Stimulated activated CD4-positive, alpha-beta T cell treated with anti-CD3 and anti-CD28 coated beads, Interleukin-12 subunit alpha, Interleukin-12 subunit beta, amount 100 ng/mL, for 4 hours (primary cell): ENCODE results near the gene MGAT4C.
"Not testable (repeated sequence)": the region's sequence is repeated elsewhere in the genome, so short reads cannot be mapped to it uniquely, and the experiment has no call there.

Experiments used
- DNase-seq: peaks from one replicate; pipeline ENCODE4 v3.0.0-alpha.2; 2020

The MGAT4C gene

GRCh38 chr12:86122846-86123468 lies 133.2 kb downstream of the MGAT4C start:
- no peak for DNase-seq

DNA sequence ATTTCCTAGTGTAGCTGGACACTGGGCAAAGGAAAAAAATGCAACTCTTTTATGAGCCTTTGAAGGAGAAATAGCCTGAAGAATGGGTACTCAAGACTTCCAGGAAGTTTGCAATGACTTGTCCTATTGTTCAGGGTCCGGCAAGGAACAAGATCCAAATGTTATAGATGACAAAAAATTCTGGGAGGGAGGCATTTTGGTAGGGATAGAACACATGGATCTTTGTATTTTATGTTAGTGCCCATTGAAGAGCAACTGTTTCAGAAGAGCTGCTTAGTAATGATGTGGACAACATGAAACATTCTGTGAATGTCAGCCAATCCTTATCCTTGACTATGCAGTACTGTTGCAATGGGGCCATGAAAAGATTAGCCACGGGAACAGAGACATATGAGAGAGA lies 138.0 kb downstream of the MGAT4C start:
- DNase-seq = no peak

DNA sequence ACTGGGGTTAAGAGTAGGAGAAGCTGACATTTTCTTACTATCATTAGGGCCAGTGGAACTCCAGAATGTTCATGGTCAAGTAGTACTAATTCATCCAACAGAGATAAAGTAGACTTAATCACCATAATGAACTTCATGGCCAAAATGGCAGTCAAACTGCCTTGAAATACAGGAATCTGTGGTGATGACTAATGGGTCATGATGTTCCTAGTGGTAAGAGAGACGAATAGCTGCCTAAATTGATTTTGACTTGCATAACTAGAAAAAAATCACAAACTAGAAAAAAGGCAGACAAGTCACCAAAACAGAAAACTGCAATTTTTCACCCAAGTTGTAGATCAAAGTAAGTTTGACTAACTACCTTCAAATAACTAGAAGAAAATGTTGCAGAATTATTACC lies 138.5 kb downstream of the MGAT4C start:
- no peak for DNase-seq

DNA sequence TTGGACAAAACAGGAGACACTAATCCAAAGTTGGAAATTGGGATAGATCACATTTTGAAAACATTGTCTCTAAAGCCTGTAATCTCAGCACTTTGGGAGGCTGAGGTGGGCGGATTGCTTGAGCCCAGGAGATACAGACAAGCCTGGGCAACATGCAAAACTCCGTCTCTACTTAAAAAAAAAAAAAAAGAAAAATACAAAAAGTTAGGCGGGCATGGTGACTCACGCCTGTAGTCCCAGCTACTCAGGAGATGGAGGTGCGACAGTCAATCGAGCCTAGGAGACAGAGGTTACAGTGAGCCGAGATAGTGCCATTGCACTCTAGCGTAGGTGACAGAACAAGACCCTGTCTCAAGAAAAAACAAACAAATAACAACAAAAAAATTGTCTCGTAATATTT lies 152.1 kb downstream of the MGAT4C start:
- no peak for DNase-seq

DNA sequence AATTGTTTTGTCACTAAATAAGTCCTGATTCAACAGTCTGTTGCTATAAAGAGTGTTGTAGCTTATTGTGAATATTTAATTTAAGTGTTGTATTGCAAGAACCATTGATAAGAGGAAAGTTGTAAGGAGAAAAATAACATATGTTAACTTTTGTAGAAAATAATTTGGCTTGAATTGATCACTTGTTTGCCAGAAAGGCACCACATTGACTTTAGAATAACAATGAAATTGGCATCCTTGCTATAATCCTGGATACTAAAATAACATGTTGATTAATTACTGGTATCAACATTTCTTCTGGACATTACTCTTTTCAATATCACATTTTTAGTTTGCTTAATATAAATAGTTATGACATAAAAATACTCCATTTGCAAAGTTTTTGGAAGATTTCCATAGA lies 159.0 kb downstream of the MGAT4C start:
- DNase-seq = no peak

GRCh38 chr12:86091681-86092080 lies 164.5 kb downstream of the MGAT4C start:
- no peak for DNase-seq

DNA sequence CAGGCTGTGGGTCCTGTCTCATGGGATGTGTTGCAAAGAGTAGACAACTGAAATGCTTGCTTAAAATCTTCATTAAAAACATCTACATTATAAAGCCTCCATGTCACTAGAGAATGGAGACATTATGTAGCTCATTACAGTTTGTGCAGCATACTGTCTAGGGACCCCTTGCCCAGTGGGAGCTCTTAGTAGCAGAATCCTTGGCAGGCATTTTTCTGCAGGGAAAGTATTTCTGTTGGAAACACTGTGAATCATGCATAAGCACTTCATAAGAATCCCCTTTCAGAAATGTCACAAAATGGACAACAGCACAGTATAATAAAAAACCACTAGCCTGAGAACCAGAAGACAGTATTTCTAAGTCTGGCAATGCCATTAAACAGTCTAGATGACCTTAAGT lies 174.3 kb downstream of the MGAT4C start:
- DNase-seq = no peak

DNA sequence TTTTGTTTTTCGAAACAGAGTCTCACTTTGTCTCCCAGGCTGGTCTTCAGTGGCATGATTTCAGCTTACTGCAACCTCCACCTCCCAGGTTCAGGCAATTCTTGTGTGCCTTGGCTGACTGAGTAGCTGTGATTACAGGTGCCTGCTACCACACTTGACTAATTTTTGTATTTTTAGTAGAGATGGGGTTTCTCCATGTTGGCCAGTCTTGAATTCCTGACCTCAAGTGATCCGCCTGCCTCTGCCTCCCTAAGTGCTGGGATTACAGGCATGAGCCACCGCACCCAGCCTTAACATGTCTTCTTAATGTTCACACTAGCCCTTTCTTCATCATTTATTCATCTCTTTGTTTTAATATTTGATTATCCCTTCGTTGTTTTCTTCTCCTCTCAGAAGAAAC lies 197.1 kb downstream of the MGAT4C start:
- DNase-seq = not testable (repeated sequence)

DNA sequence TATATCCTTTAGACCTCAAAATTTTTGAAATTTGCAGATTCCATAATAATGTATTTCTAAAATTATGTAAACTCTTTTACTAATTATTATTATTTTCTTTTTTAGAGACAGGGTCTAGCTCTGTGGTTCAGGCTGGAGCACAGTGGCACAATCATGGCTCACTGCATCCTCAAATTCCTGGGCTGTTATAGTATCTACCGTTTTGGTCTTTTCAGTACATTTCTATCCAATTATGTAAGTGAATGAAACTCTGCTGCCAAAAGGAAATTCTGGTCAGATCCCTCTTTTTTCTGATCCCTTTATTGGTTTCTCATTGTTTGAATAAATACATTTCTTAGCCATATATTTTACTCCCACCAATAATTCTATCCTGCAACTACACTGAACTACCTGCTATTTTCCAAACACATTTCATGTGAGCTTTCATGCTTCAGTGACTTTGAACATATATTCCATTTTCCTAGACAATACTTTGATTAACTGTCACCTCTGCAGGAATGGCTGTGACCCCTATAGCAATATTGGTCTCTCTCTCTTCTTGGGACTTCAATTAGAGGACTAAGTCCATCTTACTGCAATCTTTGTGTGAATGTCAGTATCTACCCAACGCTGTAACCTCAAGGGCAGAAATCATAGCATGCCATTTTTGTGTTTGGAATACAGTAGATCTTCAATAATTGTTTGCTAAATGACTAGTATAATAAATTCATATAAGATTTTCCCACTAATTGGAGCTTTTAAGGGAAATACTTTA lies 198.9 kb downstream of the MGAT4C start:
- DNase-seq = no peak

GRCh38 chr12:86052921-86053320 lies 203.3 kb downstream of the MGAT4C start:
- DNase-seq = no peak

DNA sequence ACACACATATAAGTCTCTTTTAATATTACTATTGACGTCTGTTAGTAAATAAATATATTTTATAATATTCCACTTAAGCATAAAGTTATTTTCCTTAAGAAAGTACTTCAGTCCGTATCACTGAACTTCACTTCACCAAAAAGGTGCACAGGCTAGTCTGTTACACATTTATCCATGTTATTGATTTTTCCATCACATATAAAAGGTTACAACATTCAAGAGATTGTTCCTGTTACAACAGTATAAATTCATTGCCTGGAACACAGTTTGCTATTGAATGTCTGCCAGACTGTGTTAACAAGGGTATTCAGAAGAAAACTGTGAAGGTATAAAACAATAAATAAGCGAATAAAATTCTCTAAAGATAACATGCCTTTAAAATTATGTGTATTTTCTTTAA lies 206.2 kb downstream of the MGAT4C start:
- no peak for DNase-seq

DNA sequence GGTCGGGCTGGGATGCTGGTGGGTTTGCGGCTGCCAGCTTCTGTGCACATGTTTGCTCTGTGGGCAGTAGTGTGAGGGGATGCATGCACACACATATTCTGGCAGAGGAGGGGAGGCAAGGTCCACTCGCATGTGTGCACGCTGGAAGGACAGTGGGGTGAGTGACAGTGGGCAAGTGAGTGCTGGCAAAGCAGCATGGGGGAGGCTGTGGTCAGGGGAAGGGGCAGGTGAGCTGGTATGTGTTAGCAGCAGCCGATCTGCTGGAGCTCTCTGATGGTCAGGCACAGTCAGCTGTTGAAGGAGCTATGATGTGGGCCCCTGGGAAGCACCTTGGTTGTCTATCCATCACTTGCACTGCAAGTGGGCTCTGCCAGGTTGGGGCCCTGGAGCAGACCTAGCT lies 211.8 kb downstream of the MGAT4C start:
- no peak for DNase-seq

DNA sequence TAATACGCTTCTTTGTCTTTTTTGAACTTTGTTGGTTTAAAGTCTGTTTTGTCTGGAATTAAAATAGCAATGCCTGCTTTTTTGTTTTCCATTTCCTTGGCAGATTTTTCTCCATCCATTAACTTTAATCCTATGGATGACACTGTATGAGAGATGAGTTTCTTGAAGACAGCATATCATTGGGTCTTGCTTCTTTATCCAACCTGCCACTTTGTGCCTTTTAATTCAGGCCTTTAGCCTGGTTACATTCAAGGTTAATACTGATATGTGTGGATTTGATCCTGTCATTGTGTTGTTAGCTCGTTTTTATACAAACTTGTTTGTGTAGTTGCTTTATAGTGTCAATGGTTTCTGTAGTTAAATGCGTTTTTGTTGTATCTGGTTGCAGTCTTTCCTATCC lies 214.1 kb downstream of the MGAT4C start:
- no peak for DNase-seq

DNA sequence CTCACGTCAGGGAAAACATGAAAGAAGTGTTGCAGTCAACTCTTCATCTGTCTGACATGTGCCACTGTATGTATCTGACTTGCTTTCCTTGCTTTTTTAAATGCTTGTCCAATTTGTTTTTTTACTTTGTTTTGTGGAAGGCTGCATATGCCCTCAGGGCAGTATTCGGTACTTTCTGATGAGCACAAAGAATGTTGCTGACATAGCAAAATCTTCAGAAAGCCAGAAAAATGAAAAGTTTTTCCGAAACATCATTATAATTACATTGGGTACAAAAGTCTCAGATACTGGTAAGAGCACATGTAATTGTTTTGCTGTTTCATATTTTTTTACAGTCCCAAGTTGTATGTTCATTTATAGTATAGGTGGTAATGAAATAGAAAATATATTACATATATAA lies 237.8 kb downstream of the MGAT4C start:
- no peak for DNase-seq

GRCh38 chr12:86015026-86015425 lies 241.2 kb downstream of the MGAT4C start:
- DNase-seq = no peak

- no peak for DNase-seq
These were observed 249.5 kb downstream of the MGAT4C start for GRCh38 chr12:86006727-86007126.

GRCh38 chr12:85998074-85998473 lies 258.1 kb downstream of the MGAT4C start:
- no peak for DNase-seq

GRCh38 chr12:85996280-85996679 lies 259.9 kb downstream of the MGAT4C start:
- no peak for DNase-seq

DNA sequence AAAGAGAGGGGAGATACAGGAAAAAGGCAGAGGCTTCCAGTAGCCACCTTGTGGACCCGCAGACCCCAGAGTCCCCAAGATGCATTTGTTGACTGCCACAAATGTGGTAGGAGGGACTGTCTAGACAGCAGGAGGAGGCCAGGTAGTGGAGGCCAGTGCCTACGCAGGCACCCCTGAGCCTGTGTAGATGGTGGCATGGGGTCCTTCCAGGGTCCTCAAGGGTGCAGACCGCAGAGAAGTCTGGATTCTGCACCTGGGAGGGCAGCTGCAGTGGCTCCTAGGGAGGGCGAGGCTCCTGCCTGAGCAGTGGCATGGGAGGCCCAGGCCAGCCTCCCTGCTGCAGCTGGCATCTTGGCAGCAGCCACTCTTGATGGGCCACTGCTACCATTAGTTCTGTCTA lies 262.4 kb downstream of the MGAT4C start:
- no peak for DNase-seq

- no peak for DNase-seq
These were observed 270.2 kb downstream of the MGAT4C start for GRCh38 chr12:85985996-85986395.

- DNase-seq = no peak
These were observed 272.6 kb downstream of the MGAT4C start for GRCh38 chr12:85983601-85984000.

- no peak for DNase-seq
These were observed 276.6 kb downstream of the MGAT4C start for GRCh38 chr12:85979641-85980040.

DNA sequence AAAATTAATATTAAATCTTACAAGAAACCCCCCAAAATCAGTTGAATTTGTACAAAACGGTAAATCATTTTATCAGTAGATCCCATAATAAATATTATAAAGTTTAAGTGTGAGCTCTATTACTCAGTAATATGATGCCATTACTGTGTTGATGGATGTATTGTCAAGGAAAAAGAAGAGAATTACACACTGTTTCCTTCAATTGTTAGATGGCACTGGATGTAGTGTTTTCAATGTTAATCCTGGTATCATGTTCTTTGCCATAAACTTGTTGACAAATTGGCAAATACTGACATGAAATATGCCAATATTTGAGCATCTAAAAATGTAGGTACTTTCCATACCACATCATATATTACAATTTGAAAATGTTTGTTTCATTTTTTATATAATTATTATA lies 280.5 kb downstream of the MGAT4C start:
- DNase-seq = no peak

GRCh38 chr12:85971800-85972199 lies 284.4 kb downstream of the MGAT4C start:
- DNase-seq = no peak

DNA sequence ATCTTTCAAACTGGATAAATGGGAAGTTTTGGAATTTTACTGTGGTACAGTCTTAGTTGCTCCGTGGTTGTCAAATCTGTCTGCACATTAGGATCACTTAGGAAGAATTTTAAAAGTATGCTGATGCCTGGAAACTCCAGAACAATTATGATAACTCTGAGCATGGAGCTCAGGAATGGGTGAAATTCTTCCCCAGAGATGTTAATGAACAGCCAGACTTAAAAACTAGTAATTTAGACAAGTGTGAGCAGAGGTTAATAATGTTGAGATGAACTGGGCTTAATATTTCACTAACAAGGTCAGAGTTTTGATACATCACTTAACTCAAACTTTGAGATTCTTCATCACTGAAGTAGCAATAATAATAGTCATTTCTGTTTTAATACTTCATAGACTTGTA lies 287.6 kb downstream of the MGAT4C start:
- no peak for DNase-seq
